OCI-M1 (cell line): ENCODE data around the gene TTR.

Experiments used
- DNase-seq: peaks from one replicate; lab custom pipeline; 2025; lab: John Stamatoyannopoulos, UW

TTR gene

DNA sequence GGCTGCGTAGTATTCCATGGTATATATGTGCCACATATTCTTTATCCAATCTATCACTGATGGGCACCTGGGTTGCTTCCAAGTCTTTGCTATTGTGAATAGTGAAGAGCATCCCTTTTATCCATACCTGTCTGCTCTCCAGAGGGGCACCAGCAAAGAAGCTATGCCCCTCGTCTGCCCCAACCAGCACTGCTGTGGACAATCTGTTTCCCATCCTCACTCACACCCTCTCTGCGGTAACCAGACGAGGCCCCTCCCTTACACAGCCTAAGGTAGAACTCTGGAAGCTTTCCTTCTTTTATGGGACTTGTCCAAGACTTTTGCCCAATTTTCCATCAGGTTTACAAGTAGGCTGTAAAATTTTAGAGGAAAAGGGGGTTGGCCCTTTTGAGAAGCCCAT lies 24.9 kb downstream of the TTR start:
- no peak for DNase-seq

DNA sequence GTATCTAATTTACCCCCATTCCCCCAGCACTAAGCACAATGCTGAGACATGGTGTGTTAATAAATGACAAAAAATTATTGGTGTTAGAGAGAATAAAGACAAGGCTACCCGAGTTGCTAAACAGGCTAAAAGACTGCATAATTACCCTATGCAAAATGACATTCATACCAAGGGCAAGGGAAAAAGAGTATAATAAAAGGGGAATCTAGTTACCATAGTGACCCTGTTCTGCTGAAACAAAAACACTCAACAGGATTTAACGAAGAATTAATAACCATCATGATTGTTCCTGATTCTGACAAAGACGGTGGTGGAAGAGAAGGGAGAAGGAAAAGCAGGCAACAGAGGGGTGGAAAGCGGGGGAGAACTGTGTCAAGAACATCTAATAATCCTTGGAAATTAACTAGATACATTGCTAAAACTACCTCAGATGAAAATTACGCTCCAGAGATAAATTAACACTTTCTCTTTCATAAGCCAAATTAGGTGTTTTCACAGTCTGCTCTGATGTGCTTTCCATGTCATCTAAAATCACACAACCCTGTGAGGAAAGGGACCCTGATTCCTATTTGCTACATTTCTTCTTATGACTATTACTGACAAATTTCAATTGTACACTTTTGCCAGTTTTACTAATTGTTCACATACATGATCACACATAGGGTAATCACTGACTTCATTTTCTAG lies 25.5 kb downstream of the TTR start:
- DNase-seq: no peak

DNA sequence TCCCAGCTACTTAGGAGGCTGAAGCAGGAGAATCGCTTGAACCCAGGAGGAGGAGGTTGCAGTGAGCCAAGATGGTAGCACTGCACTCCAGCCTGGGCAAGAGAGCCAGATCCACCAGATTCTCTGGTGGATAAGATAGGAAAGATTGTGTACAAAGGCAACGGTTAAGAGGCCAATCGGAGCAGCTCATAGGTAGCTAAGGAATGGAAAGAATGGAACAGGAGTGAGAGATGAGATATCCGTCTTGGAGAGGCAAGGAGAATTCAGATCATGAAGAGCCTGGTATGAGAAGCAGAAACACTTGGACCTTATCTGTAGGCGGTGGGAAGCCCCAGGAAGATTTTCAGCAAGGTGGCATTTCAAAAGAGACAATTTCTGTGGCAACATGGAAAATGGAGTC lies 27.1 kb downstream of the TTR start:
- no peak for DNase-seq

DNA sequence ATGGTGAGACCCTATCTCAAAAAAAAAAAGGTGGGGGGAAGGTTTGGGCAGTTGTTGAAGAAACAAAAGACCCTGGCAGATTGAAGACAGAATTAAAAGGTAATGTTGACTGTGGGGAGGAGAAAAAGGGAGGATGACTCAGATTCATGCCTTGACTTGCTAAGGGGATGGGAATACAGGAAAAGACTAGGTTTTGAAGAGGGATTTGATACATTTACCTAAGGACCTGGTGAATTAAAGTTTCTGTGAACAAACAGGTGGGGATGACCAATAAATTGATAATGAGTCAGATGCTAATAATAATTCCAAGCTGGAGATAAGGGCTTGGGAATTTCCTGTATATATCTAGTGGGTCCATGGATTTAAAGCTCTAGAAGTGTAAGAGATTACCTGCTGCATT lies 27.6 kb downstream of the TTR start:
- no peak for DNase-seq

DNA sequence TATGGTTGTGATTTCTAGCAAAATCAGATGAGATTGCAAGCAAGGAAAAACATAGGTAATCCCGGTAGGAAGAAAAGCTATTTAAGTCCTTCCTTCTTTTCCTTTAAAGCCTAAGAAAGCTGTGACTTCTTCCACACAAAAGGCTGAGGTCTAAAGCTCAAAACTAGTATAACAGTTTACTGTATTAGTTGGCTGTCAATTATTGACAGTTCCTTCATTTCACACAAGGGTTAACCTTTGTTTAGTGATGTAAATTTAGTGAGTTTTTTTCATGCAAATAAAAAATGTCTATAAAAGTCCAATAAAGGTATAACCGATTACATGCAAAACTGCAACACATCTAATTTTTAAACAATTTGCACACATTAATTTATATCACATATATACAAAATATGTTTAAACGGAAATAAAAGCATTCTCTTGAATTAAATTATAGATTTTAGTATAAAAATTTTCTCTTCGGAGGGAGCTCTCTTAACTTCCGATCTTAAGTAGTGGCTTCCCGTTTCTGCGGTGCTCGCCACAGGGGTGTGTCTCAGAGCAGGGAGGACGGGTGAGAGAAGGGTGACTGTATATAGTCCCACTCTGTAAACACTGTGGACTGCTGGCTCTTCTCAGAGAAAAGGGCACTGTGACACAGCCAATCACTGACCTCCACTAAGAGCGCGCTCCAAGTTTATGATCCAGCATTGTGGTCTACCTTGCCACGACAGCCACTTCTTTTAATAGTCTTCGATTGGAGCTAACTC lies 33.4 kb downstream of the TTR start:
- peak; percentile 66 for DNase-seq

DNA sequence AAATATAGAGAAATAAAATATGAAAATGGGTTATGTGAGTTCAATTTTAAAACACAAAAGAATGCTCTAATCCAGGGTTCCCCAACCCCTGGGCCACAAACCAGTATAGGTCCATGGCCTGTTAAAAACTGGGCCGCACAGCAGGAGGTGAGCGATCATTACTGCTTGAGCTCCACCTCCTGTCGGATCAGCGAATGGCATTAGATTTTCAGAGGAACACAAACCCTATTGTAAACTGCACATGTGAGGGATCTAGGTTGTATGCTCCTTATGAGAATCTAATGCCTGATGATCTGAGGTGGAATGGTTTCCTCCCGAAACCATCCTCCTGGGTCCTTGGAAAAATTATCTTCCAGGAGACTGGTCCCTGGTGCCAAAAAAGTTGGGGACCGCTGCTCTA lies 34.7 kb downstream of the TTR start:
- peak; percentile 7 for DNase-seq

DNA sequence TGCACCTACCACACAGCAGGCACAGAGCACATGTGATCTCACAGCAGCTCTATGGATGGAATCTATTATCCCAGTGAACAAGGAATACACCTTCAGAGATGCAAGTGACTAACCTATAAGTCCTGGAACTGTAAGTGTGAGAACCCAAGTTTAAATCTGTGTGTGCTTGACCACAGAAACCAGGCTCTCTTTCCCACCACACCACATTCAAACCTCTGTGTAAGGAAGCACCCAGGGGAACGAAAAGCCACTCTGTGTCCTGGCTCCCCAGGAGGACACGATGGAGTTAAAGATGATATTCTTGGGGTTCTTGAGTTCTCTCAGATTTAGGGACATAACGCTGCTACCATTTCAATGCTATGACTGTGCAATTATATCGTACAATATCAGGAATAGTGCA lies 38.9 kb downstream of the TTR start:
- no peak for DNase-seq

DNA sequence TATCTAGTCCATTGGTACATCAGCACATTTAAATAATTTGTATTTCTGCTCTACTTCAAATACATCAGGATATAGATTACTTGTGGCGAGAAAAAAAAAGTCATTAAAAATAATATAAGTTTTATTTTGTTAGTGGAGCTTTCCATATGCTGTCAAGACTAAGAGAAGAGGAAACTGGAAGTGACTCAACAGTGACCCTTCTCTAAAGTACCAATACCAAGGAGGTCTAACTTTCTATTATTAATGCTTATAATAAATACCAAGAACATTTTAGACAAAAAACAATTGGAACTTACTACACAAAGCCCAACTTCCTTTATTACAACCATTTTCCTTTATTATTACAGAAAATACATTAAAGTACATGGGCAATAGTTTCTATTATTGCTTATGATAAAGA lies 39.8 kb downstream of the TTR start:
- no peak for DNase-seq

DNA sequence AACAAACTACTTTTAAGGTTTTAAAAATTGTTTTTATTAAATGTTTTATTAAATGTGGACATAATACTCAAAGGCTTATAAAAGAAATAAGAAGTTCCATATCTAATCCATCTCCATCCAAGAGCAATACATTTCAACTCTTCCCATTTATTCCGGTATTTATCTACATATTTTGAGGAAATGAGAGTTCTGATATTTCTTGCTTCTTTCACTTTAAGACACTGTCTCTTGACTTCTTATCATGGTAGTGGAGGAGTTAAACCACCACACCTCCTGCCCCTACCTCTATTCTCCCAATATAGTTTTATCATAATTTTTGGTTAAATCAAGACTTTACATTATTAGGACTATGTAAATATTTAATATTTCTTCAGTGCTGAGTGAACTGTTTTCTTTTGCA lies 40.7 kb downstream of the TTR start:
- DNase-seq: no peak

DNA sequence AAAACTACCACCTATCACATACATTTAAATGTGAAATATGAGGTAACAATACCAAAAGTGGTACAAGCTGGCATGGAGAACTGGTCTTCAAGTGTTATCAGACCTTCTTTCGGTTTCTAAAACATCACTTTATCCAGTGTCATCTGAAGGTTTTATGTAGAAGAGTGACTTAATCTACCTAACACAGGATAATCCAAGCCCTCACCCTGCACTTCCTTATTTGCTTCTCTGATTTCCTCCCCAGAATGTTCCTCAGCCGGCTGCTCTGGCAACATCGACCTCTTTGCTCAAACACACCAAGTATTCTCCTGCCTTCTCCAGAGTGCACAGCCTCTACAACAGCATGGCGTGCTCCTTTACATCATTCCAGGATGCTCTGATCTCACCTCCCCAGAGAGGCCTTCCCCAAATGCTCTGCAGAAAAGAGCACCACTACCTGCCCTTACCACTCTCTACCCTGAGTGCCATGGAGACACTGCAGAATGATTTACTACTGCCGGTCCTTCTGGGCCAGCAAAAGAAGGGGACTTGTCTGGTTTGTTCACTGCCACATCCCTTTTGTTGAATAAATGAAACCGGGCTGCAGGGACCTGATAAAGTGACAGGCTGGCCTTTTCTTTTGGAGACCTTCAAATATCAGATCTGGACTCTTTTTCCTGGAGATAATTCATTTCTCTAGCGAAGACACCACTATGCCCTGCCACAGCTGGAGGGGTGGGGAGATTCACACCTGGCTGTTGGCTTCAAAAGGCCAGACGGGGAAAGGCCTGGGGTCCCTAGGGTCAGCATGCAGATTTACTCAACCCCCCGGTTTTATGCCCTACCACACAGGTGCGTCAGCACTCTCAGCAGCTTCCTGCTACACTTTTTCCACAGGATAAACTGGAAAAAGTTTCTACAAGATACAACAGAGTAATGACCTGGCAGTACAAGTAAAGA lies 42.0 kb downstream of the TTR start:
- DNase-seq: peak; percentile 25

DNA sequence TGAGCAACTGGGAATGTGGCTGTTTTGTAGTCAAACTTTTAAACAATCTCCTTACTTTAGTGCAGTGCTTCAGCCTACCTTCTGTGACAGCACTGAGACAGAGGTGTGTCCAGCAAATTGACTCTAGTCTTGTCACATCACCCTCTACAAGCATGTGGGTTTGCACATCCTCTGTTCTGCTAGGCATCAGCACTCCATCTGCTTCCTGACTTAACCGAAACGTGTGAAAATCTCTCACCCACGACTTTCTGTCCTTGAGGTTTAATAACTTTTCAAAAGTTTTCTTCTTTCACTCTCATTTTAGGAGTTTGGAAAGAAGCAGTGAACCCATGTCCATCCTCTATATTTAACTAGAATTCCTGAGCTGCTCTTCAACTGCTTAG lies 42.6 kb downstream of the TTR start:
- no peak for DNase-seq

DNA sequence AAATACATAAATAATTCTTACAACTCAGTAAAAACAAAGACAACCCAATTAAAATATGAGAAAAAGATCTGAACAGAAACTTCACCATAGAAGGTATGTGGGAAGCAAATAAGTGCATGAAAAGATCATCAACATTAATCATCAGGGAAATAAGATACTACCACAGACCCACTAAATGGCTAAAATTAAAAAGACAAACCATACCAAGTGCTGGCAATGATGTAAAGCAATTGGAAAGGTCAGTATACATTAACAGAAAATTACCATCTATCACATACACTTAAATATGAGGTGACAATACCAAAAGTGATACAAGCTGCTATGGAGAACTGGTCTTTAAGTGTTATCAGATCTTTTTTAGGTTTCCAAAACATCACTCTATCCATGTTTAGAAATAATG lies 44.7 kb downstream of the TTR start:
- no peak for DNase-seq

DNA sequence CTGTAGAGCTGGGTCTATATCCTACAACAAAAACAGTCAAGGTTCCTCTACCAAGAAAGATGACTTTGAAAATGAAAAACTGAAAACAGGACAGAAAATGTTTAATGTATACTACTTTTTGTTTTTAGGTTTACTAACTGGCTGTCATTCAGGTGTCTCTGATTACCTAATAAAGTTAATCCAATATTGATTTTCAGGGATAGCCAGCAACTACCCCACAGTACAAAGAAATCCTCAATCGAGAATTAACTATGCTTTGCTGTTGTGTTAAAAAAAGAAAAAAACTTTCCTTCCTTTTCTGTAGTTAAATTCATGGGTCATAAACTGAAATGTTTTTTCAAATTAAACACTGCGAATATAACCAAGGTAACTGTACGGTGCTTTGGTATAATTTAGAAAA lies 45.8 kb downstream of the TTR start:
- no peak for DNase-seq

DNA sequence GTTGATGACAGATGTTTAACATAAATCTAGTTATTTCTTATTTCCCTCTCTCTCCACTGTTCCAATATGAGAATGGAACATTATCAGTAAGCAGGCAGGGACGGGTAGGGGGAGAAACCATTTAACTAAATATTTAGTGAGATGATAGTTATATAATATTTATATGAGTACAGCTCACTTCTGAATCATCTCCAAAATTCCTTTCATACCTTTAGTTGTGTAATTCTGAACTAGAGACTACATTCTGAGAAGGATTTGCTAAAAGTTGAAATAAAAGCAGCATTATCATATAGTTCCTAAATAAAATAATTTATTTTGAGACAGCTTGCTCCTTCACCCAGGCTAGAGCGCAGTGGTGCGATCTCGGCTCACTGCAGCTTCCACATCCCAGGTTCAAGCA lies 51.3 kb downstream of the TTR start:
- no peak for DNase-seq

DNA sequence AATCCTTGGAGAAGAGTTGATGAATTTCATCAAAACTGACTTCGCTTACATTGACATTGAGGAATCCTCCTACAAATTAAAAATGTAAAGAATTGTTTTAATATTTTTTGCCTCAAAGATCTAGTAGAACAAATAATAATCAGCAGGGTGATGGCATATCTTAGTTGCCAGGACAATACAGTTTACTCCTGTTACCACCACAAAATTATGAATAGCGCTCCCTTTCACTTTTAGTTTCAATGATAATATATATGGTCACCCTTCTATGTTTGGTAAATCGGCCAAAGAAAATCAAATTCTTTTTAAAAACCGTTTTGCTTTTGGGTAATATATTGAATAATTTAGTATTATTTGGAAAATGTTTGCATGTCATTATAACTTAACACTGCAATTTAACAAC lies 53.7 kb downstream of the TTR start:
- DNase-seq: peak; percentile 28

DNA sequence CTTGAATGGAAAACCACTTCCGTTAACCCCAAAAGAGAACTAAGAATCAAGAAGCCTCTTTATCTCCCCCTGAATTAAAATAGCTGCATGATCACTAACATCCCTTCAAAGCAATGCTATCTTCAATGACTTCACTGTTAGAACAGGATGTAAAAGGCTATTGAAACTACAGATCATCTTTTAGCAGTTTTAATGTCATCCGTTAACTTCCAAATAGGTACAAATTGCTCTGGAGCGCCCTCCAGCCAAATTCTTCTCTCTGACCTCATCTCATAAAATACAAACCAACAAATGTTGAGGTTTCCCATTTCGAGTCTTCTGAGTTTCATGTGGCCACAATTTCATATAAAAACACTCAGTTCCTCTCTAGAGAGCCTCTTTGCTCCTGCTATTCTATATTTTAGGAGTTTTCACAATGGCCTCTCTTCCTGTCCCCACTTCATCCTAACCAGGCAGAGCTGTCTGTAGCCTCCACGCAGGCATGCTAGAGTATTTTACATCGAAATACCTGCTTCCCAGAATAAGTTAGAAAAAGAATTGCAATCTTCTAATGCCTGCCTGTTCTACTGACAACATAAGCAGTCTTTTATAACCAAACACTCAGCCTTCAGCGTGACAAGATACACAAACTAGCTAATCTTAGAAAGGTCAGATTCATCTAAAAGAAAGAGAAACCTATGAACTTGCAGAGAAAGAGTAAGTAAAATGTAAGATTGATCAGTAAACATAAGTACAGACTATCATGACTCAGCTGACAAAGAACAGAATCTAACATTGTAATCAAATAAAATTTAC lies 54.9 kb downstream of the TTR start:
- peak; percentile 18 for DNase-seq

DNA sequence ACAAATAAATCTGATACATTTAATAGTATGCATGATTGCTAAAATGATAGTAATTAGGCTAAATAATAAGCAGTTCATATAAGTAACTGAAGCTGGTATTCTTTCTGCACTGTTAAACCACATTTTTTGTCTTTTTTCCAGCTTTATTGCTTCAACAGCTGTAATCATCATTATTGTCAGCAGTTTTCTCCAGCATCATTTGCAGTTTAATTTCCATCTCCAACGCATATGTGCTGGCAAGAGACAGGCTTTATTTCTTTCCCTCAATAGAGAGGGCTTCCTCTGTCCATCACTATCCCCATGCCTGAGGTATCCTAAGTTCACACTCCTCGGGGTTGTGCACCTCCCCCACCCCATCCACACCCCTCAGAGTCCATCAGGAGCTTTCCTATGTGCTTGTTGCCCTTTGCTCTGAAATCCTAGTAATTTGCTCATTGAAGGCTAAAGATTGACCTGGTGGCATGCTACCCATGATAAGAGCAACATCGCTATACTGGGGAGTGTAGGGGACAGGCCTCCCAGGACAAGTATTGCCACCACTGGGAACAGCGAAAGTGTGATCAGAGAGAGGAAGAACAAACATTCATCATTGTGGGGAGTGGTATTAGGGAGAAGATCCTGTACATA lies 55.6 kb downstream of the TTR start:
- DNase-seq: no peak
